GM23338 (cell line): ENCODE data around the gene CTDSP2. TPM values are rescaled to one million over a fixed set of nuclear protein-coding genes. Genes with fewer than 3 reads are reported as not detected.
A peak's percentile ranks its signal among the peaks of the same experiment; 100 is the strongest.

Experiments
- ATAC-seq: fragments of 200-7000 bp; cut with Tn5 transposase; 3 replicates; pipeline ENCODE4 v1.9.1; 2020
- DNase-seq: peaks from one replicate; pipeline ENCODE4 v3.0.0-alpha.2; 2015; ENCODE audit warnings: low spot score
- H2AFZ ChIP-seq: fragments of 200-600 bp; sonication (generic); 2 replicates; pipeline ENCODE4 v1.8.0; 2016; ENCODE audit warnings: antibody characterized with exemption, mild to moderate bottlenecking, moderate library complexity
- H3F3A ChIP-seq: fragments of 200-600 bp; sonication (generic); replicated peaks from 2 replicates; pipeline ENCODE4 v1.8.0; 2017; ENCODE audit warnings: antibody characterized with exemption, mixed run types, low read depth
- H3K27ac ChIP-seq: fragments of 200-600 bp; sonication (generic); 2 replicates; pipeline ENCODE4 v1.6.1; 2016; ENCODE audit warnings: low read depth
- H3K27me3 ChIP-seq: fragments of 200-600 bp; sonication (generic); 2 replicates; pipeline ENCODE4 v1.8.0; 2016; ENCODE audit warnings: mild to moderate bottlenecking, mixed run types, moderate library complexity; ENCODE audit not compliant: insufficient read depth
- H3K36me3 ChIP-seq: fragments of 200-600 bp; sonication (generic); 2 replicates; pipeline ENCODE4 v1.8.0; 2016; ENCODE audit warnings: mild to moderate bottlenecking; ENCODE audit not compliant: insufficient read depth
- H3K4me1 ChIP-seq: fragments of 200-600 bp; sonication (generic); 2 replicates; pipeline ENCODE4 v1.8.0; 2016; ENCODE audit warnings: mild to moderate bottlenecking, moderate library complexity; ENCODE audit not compliant: insufficient read depth
- H3K4me2 ChIP-seq: fragments of 200-600 bp; sonication (generic); 2 replicates; pipeline ENCODE4 v1.7.1; 2017; ENCODE audit warnings: mixed run types
- H3K4me3 ChIP-seq: fragments of 200-600 bp; sonication (generic); 2 replicates; pipeline ENCODE4 v1.6.1; 2016; ENCODE audit warnings: mixed run types
- H3K79me2 ChIP-seq: fragments of 200-600 bp; sonication (generic); replicated peaks from 2 replicates; pipeline ENCODE4 v1.8.0; 2017; ENCODE audit warnings: mild to moderate bottlenecking; ENCODE audit not compliant: insufficient read depth
- H3K9me2 ChIP-seq: fragments of 200-600 bp; sonication (generic); 2 replicates; pipeline ENCODE4 v1.8.0; 2017; ENCODE audit not compliant: insufficient read depth
- H4K20me1 ChIP-seq: fragments of 200-600 bp; sonication (generic); replicated peaks from 2 replicates; pipeline ENCODE4 v1.8.0; 2017; ENCODE audit warnings: mild to moderate bottlenecking; ENCODE audit not compliant: insufficient read depth
- H3K27ac Mint-ChIP-seq: 2 replicates; pipeline ENCODE4 v1.8.0; 2020; ENCODE audit warnings: inconsistent platforms, mild to moderate bottlenecking, moderate library complexity, mixed read lengths
- H3K27me3 Mint-ChIP-seq: 3 replicates; pipeline ENCODE4 v1.8.0; 2022; ENCODE audit warnings: low read depth, mild to moderate bottlenecking, moderate library complexity, mixed read lengths, inconsistent platforms; ENCODE audit not compliant: insufficient read depth, poor library complexity
- H3K36me3 Mint-ChIP-seq: 3 replicates; pipeline ENCODE4 v1.8.0; 2021; ENCODE audit warnings: low read depth, mild to moderate bottlenecking, inconsistent platforms, moderate library complexity, mixed read lengths
- H3K4me1 Mint-ChIP-seq: 3 replicates; pipeline ENCODE4 v1.8.0; 2020; ENCODE audit warnings: mild to moderate bottlenecking, inconsistent platforms, mixed read lengths
- H3K4me3 Mint-ChIP-seq: 3 replicates; pipeline ENCODE4 v1.8.0; 2021; ENCODE audit warnings: moderate library complexity, mild to moderate bottlenecking, inconsistent platforms, mixed read lengths
- H3K9me3 Mint-ChIP-seq: 3 replicates; pipeline ENCODE4 v1.8.0; 2020; ENCODE audit warnings: moderate library complexity, mild to moderate bottlenecking, inconsistent platforms, mixed read lengths
- CREB1 ChIP-seq: fragments of 250-450 bp; sonication (Bioruptor Pico); IDR thresholded peaks from 2 replicates; pipeline ENCODE4 v1.5.0; 2020; ENCODE audit warnings: low read depth, mild to moderate bottlenecking, moderate library complexity
- EZH2 ChIP-seq: fragments of 200-600 bp; sonication (generic); IDR thresholded peaks from one replicate; pipeline ENCODE4 v1.8.0; 2017; ENCODE audit warnings: antibody characterized with exemption, mild to moderate bottlenecking, low read depth; ENCODE audit not compliant: unreplicated experiment
- NANOG ChIP-seq: IDR thresholded peaks from 2 replicates; pipeline ENCODE4 v1.6.1; 2016; ENCODE audit warnings: antibody characterized with exemption, borderline replicate concordance
- REST ChIP-seq: IDR thresholded peaks from one replicate; pipeline ENCODE4 v1.6.1; 2018; ENCODE audit warnings: antibody characterized with exemption; ENCODE audit not compliant: unreplicated experiment
- STAT1 ChIP-seq: IDR thresholded peaks from one replicate; pipeline ENCODE4 v1.6.1; 2016; ENCODE audit warnings: antibody characterized with exemption; ENCODE audit not compliant: unreplicated experiment
- ZNF331 ChIP-seq: fragments of 250-450 bp; sonication (Bioruptor Pico); IDR thresholded peaks from 2 replicates; pipeline ENCODE4 v1.5.0; 2020; ENCODE audit warnings: low read depth, mild to moderate bottlenecking, moderate library complexity
- ZNF462 ChIP-seq: fragments of 250-450 bp; sonication (Bioruptor Pico); IDR thresholded peaks from 2 replicates; pipeline ENCODE4 v1.5.0; 2020; ENCODE audit warnings: mild to moderate bottlenecking, moderate library complexity
- polyA plus RNA-seq: library from polyadenylated mRNA; unstranded; fragments of >200 nt; fragmentation: Nextera tagmentation; extraction: Ambion mirVana; gene quantifications from 2 replicates; pipeline ENCODE4 v1.2.1, GENCODE V29; 2016
- total RNA-seq: library from RNA; depleted of rRNA; stranded (reverse); fragments of >200 nt; shearing (Covaris generic); gene quantifications from 2 replicates; pipeline ENCODE4 v1.2.3, GENCODE V29; 2014
- TF ChIP-seq, protein P1 (sequence below): IDR thresholded peaks from 2 replicates; pipeline ENCODE4 v1.6.1; 2016; ENCODE audit warnings: antibody characterized with exemption

CTDSP2 gene
- total and polyA plus RNA-seq, 2 experiments from 2014 or later = 22.8 to 81.9 TPM

- Mint-ChIP-seq H3K4me3 (peak overlapping the region; percentile 98), H3K4me1 (peaks cover 19% of the 10 kb centered on the region), H3K27ac (peak overlapping the region; percentile 100), H3K9me3 (no peaks in the 10 kb centered on the region; the same call in 2 of the 3 replicates), H3K36me3 (peaks cover 35% of the 10 kb centered on the region), H3K27me3 (peaks cover 22% of the 10 kb centered on the region)
- Histone ChIP-seq H3K4me1 (peaks cover 10% of the 10 kb centered on the region; the same call in 1 of the 2 replicates), H3F3A (peaks cover 5% of the 10 kb centered on the region; the same call in 1 of the 2 replicates), H2AFZ (no peak overlapping the region), H3K4me2 (peak overlapping the region; percentile 99), H3K27ac (peak overlapping the region; percentile 95), H3K79me2 (no peaks in the 10 kb centered on the region), H3K27me3 (peaks cover 35% of the 10 kb centered on the region), H3K9me2 (no peaks in the 10 kb centered on the region), H3K36me3 (no peaks in the 10 kb centered on the region; the same call in 1 of the 2 replicates), H3K4me3 (peak overlapping the region; percentile 78), H4K20me1 (peaks cover 7% of the 10 kb centered on the region; the same call in 1 of the 2 replicates)
- ATAC-seq (peak; percentile 64), DNase-seq (peak; percentile 99)
- TF ChIP-seq ZNF331 (CRISPR knock-in tag) = no peak
- TF ChIP-seq REST = no peak
- TF ChIP-seq, protein P1, sequence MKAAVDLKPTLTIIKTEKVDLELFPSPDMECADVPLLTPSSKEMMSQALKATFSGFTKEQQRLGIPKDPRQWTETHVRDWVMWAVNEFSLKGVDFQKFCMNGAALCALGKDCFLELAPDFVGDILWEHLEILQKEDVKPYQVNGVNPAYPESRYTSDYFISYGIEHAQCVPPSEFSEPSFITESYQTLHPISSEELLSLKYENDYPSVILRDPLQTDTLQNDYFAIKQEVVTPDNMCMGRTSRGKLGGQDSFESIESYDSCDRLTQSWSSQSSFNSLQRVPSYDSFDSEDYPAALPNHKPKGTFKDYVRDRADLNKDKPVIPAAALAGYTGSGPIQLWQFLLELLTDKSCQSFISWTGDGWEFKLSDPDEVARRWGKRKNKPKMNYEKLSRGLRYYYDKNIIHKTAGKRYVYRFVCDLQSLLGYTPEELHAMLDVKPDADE = no peak
- no peak for TF ChIP-seq STAT1
- no peak for TF ChIP-seq NANOG
- no peak for TF ChIP-seq EZH2
- no peak for TF ChIP-seq ZNF462 (CRISPR knock-in tag)
- TF ChIP-seq CREB1 (CRISPR knock-in tag) = no peak
These were observed 75.2 kb downstream of the CTDSP2 start for GRCh38 chr12:57771236-57771872.
